GM18499 (cell line): ENCODE data around the gene LTA4H.
A peak's percentile ranks its signal among the peaks of the same experiment; 100 is the strongest.

Source experiments
- ATAC-seq: cut with Tn5 transposase; IDR thresholded peaks from one replicate; pipeline ENCODE4 v1.9.1; 2021; ENCODE audit warnings: moderate number of reproducible peaks; ENCODE audit not compliant: insufficient read depth, unreplicated experiment

The LTA4H gene

DNA sequence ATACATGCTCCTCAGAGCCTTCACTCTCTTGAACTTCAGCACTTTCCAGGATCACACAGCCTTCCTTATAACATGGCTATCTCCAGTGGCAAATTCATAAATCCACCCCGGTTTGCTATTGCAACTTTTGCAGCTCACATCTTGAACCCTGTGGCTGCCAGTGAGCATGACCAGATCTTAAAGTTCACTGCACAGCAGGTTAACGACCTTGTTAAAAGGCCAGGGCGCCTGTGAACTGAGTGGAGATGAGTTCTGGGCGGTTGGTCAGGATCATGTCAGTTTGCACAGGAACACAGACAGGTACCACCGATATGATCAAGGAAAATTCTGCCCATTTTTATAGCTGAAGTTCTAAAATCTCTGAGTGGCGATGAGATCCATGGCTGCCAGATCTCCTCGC, 24.7 kb upstream of the LTA4H start:
- no peak for ATAC-seq

DNA sequence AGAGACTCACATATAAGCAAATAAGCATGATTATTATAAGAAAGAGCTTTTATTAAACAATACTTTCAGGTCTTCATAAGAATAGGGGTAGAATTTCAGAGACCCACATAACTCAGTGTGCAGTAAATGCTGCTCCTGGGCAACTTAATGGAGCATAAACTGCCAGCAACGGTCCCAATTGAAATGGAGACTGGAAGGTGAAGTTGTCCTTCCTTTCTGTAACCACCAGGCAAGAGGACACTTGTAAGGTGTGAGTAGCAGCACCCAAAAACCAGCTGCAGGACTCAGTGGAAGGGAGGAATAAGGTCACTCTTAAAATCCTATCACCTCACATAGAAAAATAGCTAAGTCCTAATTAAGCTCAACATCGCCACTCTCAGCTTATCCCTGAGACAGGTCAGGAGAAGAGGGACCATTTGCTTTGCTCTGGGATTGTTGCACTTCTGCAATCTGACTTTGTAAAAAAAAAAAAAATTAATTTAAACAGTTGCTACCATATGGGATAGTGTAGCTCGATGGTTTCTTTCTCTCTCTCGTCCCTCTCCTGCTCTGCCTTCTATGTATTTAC, 22.7 kb upstream of the LTA4H start:
- no peak for ATAC-seq

GRCh38 chr12:96056646-96057455, 21.5 kb upstream of the LTA4H start:
- no peak for ATAC-seq

DNA sequence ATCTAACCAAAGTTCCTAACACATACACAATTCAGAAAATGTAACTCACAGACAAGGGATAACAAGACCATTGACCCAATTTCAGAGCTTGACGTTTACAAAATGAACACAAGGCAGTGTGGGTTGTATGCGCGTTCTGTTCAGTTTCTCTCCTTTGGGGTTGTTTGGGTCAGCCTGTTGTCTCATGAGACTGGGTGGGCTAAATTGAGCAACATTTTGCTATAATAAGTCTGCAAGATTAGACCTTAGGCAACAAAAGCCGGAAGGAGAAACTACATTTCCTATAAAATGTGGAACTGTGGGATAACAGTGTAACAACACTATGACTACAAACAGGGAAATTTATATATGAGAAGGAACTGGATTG, 18.8 kb upstream of the LTA4H start:
- ATAC-seq: no peak

DNA sequence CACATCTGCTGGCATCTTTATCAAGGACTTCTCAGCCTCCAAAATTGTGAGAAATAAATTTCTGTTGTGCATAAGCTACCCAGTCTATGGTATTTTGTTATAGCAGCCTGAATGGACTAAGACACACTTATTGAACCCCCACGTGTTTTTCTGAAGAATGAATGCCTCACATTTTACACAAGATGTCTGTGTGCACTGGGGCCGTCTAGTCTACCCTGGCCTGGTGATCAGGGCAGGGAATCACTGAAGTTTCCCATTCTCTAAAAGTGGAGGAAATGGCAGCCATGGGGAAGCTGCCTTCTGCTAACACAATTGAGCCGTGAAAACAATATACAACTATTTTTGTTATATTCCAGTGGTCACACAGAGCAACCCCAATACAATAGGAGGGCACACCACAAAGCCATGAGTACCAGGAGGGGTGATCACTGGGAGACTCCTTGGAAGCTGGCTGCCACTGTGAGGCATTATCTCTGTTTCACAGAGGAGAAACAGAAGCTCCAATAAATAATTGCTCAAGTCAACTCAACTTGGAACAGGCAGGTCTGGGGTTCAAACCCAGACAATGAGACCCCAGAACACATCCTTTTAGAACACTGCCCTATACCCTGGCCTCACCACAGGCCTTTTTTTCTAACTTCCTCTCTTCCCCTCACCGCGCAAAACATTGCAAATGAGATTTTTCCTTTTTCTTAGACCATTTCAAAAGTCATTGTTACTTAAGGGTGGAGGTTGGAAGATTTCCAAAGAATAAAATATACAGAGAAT, 18.3 kb upstream of the LTA4H start:
- no peak for ATAC-seq

- no peak for ATAC-seq
Measured at GRCh38 chr12:96051756-96052485, 16.5 kb upstream of the LTA4H start.

- no peak for ATAC-seq
Measured at GRCh38 chr12:96050139-96050538, 14.8 kb upstream of the LTA4H start.

- ATAC-seq: no peak
Measured at GRCh38 chr12:96049101-96049500, 13.7 kb upstream of the LTA4H start.

GRCh38 chr12:96048393-96048969, 13.1 kb upstream of the LTA4H start:
- ATAC-seq: no peak

DNA sequence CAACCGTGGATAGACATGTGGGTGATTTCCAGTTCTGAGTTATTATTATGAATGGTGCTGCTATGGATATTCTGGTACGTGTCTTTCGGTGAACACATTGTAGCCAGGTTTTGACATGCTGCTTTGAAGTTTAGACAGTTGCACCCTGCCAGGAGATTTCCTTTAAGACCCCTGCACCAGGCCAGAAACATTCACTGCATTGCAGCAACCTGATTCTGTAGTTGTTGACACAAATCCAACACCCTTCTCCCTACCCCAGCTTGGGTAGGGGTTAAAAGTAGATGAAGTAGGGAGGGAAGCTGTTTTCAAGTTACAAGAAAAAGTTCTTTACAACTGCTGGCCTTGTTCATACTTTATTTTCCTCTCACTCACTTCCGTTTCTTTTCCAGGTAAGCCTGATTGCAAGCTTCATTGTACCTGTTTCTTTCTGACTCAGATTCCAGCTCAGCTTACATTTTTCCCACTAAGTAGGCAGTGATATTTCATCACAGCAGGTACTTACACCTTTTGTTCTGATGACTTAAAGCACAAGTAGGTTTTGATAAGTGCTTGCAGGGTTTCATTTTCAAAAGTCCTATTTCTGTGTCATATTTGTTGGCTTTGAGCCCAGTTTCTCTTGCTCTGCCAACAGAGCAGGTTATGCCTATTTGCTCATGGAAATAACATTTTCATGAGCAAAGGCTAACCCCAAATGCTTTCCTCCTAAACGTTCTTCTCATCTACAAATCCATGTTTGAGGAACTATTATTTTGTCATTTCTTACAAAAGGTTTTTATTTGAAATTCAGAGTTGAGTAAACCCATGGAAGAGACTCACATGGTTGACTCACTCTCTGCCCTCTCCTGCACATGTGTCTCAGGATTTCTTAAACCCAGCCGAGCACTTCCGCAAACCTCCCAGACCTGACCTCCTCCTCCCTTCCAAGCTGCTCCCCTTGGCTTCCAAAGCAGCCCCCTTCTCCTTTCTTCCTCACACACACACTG, 12.1 kb upstream of the LTA4H start:
- peak; percentile 76 for ATAC-seq

GRCh38 chr12:96046543-96047228, 11.3 kb upstream of the LTA4H start:
- ATAC-seq: no peak

GRCh38 chr12:96045566-96045965, 10.2 kb upstream of the LTA4H start:
- ATAC-seq: no peak

- ATAC-seq: no peak
Measured at GRCh38 chr12:96044943-96045290, 9.5 kb upstream of the LTA4H start.

GRCh38 chr12:96044017-96044942, 8.9 kb upstream of the LTA4H start:
- no peak for ATAC-seq

GRCh38 chr12:96041181-96041580, 5.8 kb upstream of the LTA4H start:
- no peak for ATAC-seq

DNA sequence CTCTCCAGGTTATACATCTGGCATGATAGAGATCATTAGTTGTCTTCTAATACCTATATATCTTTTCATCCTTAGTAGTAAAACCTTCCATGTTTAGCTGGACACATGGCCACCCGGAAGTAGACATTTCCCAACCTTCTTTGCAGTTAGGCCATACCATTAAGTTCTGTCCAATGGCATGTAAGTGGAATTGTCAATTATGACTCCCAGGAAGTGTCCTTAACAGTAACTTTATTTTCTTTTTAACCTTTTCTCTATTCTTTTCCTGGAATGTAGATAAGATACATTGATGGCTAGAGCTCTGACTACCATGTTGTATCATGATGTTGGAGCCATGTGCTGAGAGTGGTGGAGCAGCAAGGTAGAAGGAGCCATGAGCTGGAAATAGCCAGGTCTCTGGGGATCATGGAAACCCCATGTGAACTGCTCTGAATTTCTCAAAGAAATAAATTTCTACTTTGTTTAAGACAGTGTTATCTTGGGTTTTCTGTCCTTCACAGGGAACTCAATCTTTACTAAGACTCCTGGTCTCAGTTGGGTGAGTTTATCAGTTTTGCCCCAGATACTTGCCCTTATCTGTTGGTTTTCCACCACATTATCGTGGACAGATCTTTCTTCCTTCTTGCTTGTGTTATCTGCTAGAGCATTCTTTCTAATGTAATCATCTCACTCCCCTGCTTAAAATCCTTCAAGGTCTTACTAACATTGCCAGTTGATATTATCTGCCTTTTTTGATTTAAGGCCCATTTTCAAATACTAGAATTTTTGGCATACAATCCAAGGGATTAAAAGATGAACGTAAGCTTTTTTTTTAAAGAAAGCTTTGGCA, 5.1 kb upstream of the LTA4H start:
- ATAC-seq: no peak

- no peak for ATAC-seq
Measured at GRCh38 chr12:96039516-96039915, 4.1 kb upstream of the LTA4H start.
